Sigmoid colon (tissue), 4 donors: Measurements from ENCODE around the gene MAS1.

ENCODE experiments used
- EP300 ChIP-seq, 4 donors: sonication (generic); formaldehyde crosslinking; IDR thresholded peaks; one replicate each; pipeline ENCODE4 v1.6.1; 2017; ENCODE audit warnings: antibody characterized with exemption in 4 of 4
- POLR2AphosphoS5 ChIP-seq, 4 donors: sonication (generic); formaldehyde crosslinking; IDR thresholded peaks; one replicate each; pipeline ENCODE4 v1.6.1; 2017; ENCODE audit warnings: antibody characterized with exemption in 4 of 4

DNA sequence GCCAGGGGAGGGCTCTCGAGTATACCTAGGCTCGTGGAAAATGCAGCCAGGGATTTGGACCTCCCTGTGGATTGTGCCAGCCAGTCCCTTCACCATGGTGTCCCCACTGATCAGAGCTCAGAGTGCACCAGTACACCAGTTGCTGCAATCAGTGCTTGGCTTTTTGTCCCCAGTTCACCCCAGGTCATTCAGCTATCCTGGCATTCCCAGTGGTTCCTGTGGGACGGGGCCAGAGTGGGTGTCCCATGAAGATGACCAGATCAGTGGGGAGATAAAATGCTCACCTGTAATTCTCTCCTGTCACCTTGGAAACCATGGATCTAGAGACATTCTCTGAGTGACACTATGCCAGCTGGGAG is 23.8 kb downstream of the MAS1 start:
- TF ChIP-seq POLR2AphosphoS5 (IDR thresholded peaks at IDR 0.05) (no peak), EP300 (IDR thresholded peaks at IDR 0.05) (no peak)
